K562 (cell line): ENCODE measurements around the gene MYL11. TPM values are rescaled to one million over a fixed set of nuclear protein-coding genes. Genes with fewer than 3 reads are reported as not detected.
A peak's percentile ranks its signal among the peaks of the same experiment; 100 is the strongest.

Source experiments
- KDM5B ChIP-seq: fragments of 200-600 bp; sonication (generic); IDR thresholded peaks from 2 replicates; pipeline ENCODE4 v1.6.1; 2012; ENCODE audit warnings: low read depth, mild to moderate bottlenecking, moderate library complexity, low read length, control low read depth, inconsistent platforms; ENCODE audit not compliant: insufficient replicate concordance
- POLR3G ChIP-seq: IDR thresholded peaks from 2 replicates; pipeline ENCODE4 v1.6.1; 2011; ENCODE audit not compliant: insufficient read length, insufficient replicate concordance; ENCODE audit errors: extremely low read depth
- RREB1 ChIP-seq: fragments of 250-450 bp; sonication (Bioruptor Pico); IDR thresholded peaks from 2 replicates; pipeline ENCODE4 v1.4.0; 2020
- SMARCE1 ChIP-seq: fragments of 450-650 bp; IDR thresholded peaks from 2 replicates; pipeline ENCODE4 v1.7.1; 2016; ENCODE audit warnings: mild to moderate bottlenecking
- ZBTB7A ChIP-seq: IDR thresholded peaks from 2 replicates; pipeline ENCODE4 v1.6.1; 2011; ENCODE audit warnings: low read depth, mild to moderate bottlenecking, low read length, moderate library complexity, borderline replicate concordance; ENCODE audit not compliant: control insufficient read depth
- polyA plus RNA-seq, 8 experiments: library from polyadenylated mRNA; depleted of rRNA in 4 of 8; stranded (reverse) in 5 of 8; unstranded in 3 of 8; fragments of >200 nt; fragmentation: Nextera tagmentation in 2 of 8; fragmentation: Illumina TruSeq in 1 of 8; extraction: Ambion mirVana in 2 of 8; extraction: Trizol in 1 of 8; gene quantifications; 2 replicates each; pipeline versions ENCODE4 v1.2.1 to v1.2.3, GENCODE V29; 2011 to 2014; ENCODE audit warnings: inconsistent platforms in 1 of 8, missing spikeins in 1 of 8
- total RNA-seq, 7 experiments: library from RNA; depleted of rRNA in 6 of 7; stranded (reverse); fragments of >200 nt in 6 of 7; fragmentation: Illumina TruSeq in 2 of 7; extraction: Trizol in 2 of 7; gene quantifications; 2 replicates each; pipeline versions ENCODE4 v1.2.1 to v1.2.3, GENCODE V29; 2011 to 2021; ENCODE audit warnings: low replicate concordance in 1 of 7

MYL11 gene
- total and polyA plus RNA-seq, 9 of the 15 experiments (the other 6 are each of a cell fraction or from before 2014, with no cell fraction given) = 0.31 to 1.5 (median 0.73) TPM; not detected in 4

- TF ChIP-seq RREB1 = no peak
- no peak for TF ChIP-seq POLR3G
- TF ChIP-seq KDM5B = peak; percentile 62
- TF ChIP-seq SMARCE1 = 0 out of 2 replicates have a peak, but pooled peaks have one; percentile 64
- no peak; the same call in 1 of the 2 replicates for TF ChIP-seq ZBTB7A
Observed at GRCh38 chr16:30394592-30395154, 20.1 kb downstream of the MYL11 start (continued).
